HG03442 (cell line): ENCODE measurements around the gene ISLR2.
"Not testable (repeated sequence)": the region's sequence is repeated elsewhere in the genome, so short reads cannot be mapped to it uniquely, and the experiment has no call there.

Source experiments
- ATAC-seq: cut with Tn5 transposase; IDR thresholded peaks from one replicate; pipeline ENCODE4 v1.9.1; 2021; ENCODE audit warnings: mild to moderate bottlenecking, moderate library complexity; ENCODE audit not compliant: unreplicated experiment

Gene ISLR2, protein sequence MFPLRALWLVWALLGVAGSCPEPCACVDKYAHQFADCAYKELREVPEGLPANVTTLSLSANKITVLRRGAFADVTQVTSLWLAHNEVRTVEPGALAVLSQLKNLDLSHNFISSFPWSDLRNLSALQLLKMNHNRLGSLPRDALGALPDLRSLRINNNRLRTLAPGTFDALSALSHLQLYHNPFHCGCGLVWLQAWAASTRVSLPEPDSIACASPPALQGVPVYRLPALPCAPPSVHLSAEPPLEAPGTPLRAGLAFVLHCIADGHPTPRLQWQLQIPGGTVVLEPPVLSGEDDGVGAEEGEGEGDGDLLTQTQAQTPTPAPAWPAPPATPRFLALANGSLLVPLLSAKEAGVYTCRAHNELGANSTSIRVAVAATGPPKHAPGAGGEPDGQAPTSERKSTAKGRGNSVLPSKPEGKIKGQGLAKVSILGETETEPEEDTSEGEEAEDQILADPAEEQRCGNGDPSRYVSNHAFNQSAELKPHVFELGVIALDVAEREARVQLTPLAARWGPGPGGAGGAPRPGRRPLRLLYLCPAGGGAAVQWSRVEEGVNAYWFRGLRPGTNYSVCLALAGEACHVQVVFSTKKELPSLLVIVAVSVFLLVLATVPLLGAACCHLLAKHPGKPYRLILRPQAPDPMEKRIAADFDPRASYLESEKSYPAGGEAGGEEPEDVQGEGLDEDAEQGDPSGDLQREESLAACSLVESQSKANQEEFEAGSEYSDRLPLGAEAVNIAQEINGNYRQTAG

DNA sequence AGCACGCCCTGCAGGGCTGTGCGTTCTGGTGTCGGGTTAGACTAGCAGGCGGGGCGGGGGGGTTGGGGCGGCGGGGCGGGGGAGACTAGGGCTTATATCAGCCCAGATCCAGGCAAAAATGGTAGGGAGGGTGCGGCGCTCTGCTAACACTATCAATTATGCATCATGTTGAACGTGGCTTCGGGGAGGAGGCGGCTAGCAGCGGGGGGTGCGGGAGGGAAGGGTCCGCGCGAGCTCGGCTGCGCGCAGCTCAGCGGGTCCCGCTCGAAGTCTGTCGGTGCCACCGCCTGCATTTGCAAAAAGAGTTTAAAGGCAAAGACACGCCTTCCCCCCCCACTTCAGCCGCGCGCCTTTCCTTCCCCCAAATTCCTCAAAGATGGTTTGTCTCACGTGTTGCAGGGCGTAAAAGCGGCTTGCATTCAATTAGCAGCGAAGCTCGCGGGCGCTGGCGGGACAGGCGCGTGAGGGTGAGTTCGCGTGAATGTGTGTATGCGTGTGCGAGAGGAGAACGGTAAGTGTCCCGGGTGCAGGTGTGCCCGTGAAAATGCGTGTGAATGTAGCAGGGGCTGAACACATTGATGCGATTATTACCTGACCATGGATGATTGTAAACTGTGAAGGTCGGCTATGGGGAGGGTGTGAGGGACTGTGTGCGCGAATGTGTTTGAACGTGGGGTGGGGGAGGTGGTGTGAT is at the start of gene ISLR2:
Gene ISLR2, plus strand, starts transcription at position 432 of the 694 bp plus-strand sequence. CDS start 2,169 bp downstream, outside the sequence.
- no peak for ATAC-seq

DNA sequence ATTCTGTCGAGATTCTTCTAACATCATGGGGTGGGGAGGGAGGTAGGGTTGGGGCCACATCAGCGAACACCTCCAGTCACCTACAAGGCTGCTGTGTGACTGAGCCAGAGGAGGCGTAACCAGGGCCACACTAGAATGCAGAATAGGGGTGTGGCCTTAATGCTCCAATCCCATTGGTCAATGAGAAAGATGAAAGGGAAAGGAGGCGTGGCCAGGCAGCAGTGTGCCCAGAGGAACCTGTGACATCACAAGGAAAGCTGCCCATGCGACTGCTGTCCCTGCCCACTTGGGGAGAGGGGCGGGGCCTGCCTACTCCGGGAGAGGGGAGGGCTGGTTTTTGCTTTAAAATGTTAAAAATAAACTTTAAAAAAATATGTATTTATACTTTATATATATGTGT is 47.9 kb upstream of the ISLR2 start, which contains the start of gene GOLGA6A:
Gene GOLGA6A, minus strand, starts transcription at position 101 of the 400 bp plus-strand sequence. Its CDS starts 41 bp downstream, at position 60.
- not testable (repeated sequence) for ATAC-seq

DNA sequence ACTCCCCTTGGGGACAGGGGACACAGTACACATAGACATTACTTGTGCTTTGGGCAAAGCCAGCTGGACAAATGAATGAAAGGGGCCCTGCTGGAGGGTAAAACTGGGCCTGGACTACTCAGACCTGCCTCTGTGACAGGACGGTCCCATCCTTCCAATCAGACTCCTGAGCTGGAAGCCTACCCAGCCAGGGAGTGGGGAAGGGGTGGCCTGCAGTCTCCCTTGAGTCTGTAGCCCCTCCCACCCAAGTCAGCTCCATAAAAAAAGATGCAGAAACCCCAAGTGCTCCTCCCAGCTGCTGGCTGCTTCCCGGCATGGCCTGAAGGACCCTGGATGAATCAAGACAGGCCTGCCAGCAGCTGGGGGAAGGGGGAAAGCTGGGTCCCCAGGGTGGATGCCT is 35.8 kb upstream of the ISLR2 start:
- not testable (repeated sequence) for ATAC-seq

DNA sequence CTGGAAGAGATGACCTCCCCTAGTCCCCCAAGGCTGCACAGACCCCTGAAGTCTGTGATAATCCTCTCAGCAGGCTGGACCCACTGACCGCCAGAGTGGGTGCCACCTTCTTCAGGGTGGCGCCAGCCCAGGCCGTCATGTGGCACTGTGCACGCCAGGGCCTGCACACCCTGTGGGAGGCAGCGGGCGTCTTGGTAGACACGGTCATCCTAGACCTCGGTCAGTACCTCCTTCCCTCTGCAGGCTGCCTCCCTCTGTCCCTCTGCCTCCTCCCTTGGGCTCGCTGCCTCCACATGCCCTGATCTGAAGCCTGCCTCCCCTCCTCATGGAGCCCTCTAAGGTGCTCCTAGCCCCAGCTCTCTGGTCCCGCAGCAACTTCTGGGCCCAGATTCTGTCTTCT is 34.8 kb upstream of the ISLR2 start:
- ATAC-seq = not testable (repeated sequence)

DNA sequence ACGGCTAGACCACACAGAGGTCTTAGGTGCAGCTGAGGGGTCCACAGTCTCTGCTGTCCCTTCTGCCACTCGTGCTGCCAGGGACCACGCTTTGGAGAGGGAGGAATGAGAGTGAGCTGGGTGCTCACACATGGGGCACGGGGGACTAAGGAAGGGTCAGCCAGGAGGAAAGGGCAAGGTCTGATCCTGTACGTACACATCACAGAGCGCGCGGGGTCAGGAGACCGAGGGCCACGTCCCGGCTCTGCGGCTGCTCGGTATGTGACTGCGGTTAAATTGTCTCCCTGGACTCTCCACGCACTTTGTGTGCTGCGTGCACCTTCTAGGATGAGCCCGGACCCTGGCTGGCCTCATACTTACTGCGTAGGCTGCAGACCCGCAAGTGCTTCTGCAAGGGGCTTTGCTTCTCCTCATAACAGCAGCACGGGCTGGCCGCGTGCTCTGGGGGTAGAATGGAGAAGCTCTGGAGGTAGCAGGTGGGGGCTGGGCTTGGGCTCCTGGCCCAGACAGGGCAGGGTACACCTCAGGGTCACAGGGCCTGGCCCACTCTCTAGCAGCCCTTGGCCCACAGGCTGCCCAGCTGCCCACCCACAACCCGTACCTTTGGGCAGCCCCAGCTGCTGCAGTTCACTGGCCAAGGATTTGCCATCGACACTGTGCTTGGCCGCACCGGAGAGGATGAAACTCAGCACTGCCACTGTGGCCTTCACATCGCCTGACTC is 33.5 kb upstream of the ISLR2 start:
- ATAC-seq = not testable (repeated sequence)

DNA sequence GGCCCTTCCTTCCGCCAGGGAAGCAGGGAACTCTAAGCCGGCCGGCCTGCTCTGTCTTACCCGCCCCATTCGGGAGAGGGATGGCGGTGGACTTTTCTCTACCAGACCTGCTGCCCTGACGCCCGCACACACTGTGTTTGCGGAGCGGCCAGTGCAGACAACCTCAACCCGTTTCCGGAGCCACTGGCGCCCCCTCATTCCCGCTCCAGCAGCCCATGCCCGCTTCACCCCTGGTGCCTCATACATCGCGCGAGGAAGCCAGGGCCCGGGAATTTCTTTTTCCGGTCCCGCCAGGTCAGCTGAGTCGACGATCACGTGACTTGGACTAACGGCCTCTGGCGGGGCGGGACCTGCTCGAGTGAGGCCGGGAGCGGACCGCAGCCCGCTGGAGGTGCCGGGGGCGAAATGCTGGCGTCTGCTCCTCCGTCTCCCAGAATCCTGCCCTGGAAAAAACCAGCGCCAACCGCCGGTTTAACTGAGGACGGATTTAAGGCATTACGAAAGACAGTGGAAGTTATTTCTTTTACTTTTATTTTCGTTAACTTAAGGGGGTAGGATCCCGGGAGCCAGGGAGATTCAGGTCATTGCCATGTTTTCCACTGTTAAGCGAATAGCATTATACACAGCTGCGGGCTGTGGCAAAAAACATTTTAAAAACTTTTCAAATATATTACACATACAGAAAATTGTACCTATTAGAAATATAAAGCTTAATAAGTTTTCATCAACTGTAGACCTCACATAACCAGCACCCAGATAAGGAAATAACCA is 30.2 kb upstream of the ISLR2 start:
- peak; percentile 88 for ATAC-seq

DNA sequence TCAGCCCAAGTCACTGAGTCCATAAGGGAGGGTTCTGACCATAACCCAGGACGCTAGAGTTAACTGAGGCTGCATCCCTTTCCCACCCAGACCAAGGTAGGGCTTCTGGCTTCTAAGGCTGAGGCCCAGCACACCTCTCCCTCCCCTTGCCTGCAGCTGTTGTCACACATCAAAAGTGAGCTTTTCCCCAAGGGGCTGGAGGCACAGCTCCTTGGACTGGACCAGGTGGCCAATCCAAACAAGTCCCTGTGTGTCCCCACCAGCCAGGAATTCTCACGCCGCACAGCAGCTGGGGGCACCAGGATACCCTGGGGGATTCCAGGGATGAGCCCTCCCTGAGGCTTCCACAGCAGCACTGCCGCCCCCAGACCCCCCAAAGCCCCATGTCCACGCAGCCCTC is 22.3 kb upstream of the ISLR2 start:
- ATAC-seq = no peak

DNA sequence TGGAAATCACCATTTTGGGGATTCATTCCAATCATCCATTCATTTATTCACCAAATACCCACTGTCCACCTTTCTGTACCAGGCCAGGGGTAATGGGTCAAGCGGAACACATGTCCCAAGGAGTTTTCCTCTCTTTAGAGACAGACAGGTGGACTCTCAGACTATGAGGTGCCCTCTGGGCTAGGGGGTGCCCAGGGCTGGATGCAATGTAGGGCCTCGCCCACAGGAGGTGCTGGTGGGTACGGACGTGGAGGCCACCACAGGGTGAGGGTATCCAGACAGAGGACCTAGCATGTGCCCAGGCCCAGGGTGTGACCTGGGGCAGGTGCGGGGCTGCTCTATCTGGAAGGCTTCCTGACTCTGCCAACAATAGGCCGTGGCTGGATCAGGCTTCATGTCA is 21.8 kb upstream of the ISLR2 start:
- not testable (repeated sequence) for ATAC-seq

DNA sequence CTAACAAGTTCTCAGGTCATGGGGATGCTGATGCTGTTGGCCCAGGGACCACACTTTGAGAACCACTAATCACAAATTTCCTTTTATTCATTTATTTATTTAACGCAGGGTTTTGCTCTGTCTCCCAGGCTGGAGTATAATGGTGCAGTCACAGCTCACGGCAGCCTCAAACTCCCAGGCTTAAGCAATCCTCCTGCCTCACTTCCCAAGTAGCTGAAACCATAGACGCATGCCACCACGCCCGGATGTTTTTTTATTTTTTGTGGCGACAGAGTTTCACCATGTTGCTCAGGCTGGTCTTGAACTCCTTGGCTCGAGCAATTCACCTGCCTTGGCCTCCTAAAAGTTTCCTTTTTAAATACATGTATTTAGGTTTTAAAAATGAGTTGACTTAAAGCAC is 20.7 kb upstream of the ISLR2 start:
- no peak for ATAC-seq

DNA sequence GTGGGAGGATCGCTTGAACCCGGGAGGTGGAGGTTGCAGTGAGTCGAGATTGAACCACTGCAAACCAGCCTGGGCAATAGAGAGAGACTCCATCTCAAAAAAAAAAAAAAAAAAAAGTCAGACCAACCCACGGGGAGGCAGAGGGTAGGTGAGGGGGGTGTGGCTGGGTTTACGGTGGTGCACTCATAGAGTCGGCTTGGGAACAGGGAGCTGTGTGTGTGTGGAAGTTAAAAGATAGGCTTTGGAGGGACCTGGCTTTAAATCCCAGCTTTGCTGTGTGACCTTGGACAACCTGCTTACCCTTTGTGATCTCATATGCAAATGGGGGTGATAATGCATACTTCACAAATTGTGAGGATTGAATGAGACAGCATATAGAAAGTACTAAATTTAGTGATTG is 10.0 kb upstream of the ISLR2 start:
- no peak for ATAC-seq

DNA sequence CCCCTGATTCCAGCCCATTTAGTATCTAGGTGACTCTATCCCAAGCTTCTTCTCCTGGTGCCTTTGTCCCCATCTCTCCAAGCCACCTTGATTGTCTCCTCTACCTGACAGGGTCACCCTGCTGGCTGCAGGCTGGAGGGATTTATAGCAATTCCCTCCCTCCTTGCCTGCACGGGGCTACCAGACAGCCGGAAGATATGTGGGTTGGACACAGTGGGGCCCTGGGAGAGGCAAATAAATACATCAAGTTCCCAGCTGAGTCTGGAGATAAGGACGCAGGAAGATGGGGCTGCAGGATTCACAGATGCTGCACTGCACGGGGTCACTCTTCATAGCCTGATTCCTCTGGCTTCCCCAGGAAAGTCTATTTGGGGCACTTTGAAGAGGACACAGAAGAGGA is 9.3 kb upstream of the ISLR2 start:
- ATAC-seq = no peak

DNA sequence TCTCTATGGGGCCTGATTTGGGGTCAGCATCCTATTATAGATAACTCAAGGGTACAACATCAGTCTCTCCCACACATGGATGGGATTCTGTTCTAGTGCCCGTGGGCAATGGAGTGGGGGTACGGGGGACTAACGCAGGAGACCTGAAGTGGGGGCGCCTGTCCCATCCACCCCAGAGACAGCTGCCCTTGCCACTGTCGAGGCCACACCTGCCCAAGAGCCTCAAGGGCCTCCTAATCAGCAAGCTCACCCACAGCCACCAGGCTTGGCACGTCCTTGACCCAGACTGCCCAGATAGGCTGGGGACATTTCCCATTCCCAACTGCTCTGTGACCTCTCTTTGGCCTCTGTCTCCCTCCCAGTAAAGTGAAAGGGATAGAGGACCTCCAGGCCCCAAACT is 8.5 kb upstream of the ISLR2 start:
- ATAC-seq = no peak

DNA sequence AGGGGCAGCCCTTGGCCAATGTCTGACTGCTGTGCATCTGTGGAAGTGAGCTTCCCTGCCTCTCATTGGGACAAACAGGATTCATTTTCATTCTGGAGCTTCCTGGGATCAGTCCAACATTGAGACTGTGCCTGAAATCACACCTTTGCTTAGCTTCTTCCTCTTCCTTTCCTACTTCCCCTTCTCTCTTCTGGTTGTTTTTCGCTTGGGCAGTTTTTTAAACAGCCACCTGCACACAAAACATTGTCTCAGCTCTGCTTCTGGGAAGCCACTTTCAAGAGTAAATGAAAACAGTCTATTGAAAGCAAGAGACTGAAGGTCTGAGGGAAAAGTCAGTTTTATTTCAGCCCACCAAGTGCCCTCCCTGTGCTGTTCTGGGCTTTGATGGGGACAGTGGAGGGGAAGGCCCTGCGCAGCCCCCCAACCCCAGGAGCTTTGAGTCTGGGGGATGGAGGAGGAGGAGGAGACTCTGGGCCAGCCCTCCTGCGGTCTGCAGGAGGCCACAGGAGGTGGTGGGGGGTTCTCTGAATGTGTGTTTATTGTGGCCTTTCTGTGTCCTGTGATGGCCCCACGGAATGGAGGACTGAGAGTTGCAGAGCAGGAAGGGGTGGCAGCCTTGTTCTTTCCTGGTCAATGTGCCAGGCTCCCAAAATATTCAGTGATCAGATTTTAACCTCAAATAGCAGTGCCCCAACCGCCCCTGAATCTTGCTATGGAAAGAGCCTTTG is 7.8 kb upstream of the ISLR2 start:
- ATAC-seq = no peak

DNA sequence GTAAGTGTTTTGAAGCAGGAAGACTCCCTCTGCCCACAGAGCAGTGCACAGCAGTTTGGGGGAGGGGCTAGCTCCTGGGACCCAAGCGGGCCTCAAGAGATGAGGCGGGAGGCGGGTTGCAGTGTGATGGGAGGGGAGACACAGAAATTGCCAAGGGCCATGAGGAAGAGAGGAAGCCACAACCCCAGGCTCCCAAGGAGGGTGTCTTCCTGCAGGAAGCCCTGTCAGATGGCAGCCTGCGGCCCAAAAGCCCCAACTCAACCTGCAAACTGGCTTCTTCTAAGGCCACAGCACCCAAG is 7.3 kb upstream of the ISLR2 start:
- no peak for ATAC-seq

DNA sequence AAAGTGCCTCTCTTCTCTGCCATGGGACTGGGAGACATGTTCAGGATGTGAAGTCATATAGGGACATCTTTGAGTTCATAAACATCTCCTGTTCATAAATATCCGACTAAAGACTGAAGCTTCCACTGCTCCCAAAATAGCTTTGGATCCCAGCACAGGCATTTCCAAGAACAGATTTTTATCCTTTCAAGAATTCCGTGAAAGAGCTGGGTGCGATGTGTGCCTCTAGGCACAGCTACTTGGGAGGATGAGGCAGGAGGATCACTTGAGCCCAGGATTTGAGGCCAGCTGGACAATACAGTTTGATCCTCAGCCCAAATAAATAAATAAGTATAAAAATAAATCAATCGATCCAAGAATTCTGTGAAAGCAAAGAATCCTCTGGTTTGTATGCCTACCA is 6.7 kb upstream of the ISLR2 start:
- no peak for ATAC-seq

DNA sequence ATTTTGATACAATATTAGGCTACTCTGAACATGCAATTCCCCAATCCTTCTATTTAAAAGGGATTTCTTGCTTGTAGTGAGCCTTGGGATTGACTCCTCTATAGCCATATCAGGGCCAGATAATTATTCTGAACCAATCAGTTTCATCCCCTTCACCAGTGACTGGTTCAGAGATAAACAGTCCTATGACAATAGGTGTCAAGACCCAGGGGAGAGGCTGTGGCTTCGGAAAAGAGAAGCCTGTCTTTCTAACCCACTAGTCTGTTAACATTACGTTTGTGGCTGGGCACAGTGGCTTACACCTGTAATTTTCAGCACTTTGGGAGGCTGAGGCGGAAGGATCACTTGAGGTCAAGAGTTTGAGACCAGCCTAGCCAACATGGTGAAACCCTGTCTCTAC is 6.2 kb upstream of the ISLR2 start:
- ATAC-seq = no peak

DNA sequence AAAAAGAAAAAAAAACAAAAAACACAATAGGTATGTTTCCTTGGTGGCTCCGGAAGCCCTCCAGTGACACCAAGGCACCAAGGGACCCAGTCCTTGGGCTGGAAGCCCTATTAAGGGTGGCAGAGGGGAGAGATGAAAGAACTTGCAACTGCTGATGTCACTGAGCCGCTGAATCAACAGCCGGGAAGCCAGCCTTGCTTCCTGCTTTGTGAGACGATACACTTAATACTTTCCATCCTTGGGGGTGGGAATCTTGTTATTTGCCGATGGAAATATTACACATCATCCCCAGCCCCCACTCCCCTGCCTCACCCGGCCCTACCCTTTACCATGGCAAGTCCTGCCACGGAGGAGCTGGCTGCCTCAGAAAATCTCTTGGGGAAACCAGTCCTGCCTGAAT is 5.6 kb upstream of the ISLR2 start:
- ATAC-seq = no peak

DNA sequence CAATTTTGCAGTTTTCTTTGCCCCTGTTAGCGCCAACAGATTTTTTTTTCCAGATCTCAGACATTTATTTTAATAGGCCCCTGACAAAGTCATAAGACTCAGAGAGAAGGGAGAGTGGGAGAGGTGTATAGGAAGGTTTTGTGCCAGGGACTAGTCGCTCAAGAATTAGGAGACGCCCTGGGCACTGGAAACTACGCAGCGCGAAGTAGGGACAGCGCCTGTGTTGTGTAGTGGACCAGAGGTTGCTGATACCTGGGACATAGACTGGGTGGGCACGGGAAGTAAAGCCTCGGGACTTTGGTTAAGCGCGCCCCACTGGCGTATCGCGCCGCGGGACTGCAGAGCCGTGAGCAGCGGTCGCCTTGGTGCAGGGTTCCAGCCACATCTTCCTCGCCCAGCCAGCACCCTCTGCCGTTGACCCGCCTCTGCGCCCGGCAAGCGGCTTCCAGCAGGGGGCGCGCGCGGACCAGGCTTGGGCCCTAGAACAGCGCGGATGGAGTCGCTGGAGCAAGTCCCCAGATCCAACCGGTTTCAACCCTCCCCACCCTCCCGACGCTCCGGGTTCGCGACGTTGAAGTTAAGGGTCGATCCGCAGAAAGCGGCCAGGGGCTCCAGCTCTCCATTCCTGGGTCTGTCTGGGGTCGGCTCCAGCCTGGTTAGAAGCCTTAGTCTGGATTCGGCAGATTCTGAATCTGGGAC is 3.0 kb upstream of the ISLR2 start:
- ATAC-seq = no peak
